Measurements from ENCODE around the gene DHX32.

The DHX32 gene

GRCh38 chr10:125816548-125816947 is 64.5 kb downstream of the DHX32 start:
- Histone ChIP-seq H3K4me2 (ENCODE audit: low read length) (no peak overlapping the region), H3K4me3 (ENCODE audit: low read length) (no peak overlapping the region), H3K36me3 (ENCODE audit: insufficient read depth, low read length) (peaks cover 27% of the 10 kb centered on the region), H3K27me3 (ENCODE audit: control insufficient read depth, insufficient read depth, low read length) (no peaks in the 10 kb centered on the region), H3K9ac (ENCODE audit: low read depth, low read length) (no peak overlapping the region), H3K9me3 (replicated peaks; ENCODE audit: low read length) (no peaks in the 10 kb centered on the region), H3K4me1 (ENCODE audit: control insufficient read depth, insufficient read depth, low read length) (no peaks in the 10 kb centered on the region)

DNA sequence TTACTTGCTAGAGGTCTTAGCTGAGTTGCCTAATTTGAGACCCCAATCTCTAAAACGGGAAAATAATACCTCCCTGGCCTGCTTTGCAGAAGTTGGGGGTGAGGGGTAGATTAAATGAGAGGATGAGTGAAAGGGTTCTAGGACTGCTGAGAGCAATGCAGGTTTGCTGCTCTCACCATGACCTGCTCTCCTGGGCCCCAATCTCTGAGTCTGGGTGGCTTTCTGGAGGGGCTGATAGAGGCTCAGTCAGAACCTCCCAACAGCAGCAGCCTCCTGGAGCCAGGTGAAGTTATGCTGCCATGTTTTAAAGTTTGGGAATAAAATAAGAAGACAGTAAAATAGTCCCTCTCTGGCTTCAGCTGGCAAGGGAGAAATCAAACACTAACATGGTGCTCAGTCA is 65.3 kb downstream of the DHX32 start:
- Histone ChIP-seq H3K4me3 (ENCODE audit: low read length) (no peak overlapping the region), H3K9me3 (replicated peaks; ENCODE audit: low read length) (no peaks in the 10 kb centered on the region), H3K4me1 (ENCODE audit: control insufficient read depth, insufficient read depth, low read length) (no peaks in the 10 kb centered on the region), H3K36me3 (ENCODE audit: insufficient read depth, low read length) (peaks cover 32% of the 10 kb centered on the region), H3K9ac (ENCODE audit: low read depth, low read length) (no peak overlapping the region), H3K27me3 (ENCODE audit: control insufficient read depth, insufficient read depth, low read length) (no peaks in the 10 kb centered on the region), H3K4me2 (ENCODE audit: low read length) (no peak overlapping the region)

DNA sequence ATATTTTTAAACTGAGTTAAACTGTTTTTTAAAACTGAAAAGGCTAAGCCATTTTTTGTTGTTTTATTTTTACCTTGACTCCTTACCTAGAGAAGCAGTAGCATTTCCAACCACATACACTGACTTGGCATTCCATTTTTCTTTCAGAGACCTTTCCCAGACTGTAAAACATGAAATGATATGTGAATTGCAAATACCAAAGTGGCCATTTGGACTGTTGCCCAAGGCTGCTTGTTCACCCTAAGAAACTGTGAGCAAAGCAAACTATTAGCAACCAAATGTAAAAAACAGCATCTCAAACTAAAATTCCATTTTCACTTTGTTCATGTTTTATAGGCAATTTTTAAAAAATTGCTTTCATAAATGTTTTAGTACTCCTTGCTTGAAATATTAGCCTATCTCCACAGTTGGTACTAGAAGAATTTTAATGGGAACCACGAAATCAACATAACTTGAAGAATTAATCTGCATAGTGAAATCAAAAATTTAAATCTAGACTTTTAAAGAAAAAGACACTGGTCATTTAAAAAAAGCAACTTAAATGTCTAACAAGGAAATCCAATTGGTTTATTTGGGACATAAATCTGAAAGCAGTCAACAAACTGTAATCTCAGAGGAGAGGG is 68.9 kb downstream of the DHX32 start:
- no peak overlapping the region for H3K4me2 ChIP-seq (ENCODE audit: low read length)
- H3K9me3 ChIP-seq (replicated peaks; ENCODE audit: low read length): no peaks in the 10 kb centered on the region
- H3K4me3 ChIP-seq (ENCODE audit: low read length): no peak overlapping the region
- H3K4me1 ChIP-seq (ENCODE audit: control insufficient read depth, insufficient read depth, low read length): no peaks in the 10 kb centered on the region
- no peak overlapping the region for H3K9ac ChIP-seq (ENCODE audit: low read depth, low read length)
- H3K27me3 ChIP-seq (ENCODE audit: control insufficient read depth, insufficient read depth, low read length): no peaks in the 10 kb centered on the region
- H3K36me3 ChIP-seq (ENCODE audit: insufficient read depth, low read length): peaks cover 55% of the 10 kb centered on the region

- no peak overlapping the region for H3K9ac ChIP-seq (ENCODE audit: low read depth, low read length)
- H3K36me3 ChIP-seq (ENCODE audit: insufficient read depth, low read length): peaks cover 61% of the 10 kb centered on the region
These were observed 69.8 kb downstream of the DHX32 start for GRCh38 chr10:125811251-125811650.

DNA sequence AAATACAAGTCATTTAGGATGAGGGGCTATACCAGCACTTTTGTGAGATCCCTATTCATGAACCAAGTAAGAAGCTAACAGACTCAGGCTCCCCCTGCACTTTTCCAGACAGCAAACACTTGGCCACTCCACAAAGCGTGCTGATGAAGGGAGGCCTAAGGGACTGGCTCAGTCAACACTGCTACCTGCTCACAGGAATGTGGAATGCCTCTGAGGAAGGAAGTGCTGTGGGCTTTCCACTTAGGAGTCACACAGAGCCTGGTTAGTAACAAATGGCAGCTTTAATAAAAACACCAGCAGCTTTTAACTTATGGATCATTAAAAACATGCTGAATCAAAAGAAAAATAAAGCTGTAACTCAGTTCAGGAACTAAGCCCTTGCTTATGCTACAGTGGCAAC is 73.0 kb downstream of the DHX32 start:
- H3K9me3 ChIP-seq (replicated peaks; ENCODE audit: low read length): no peaks in the 10 kb centered on the region
- H3K36me3 ChIP-seq (ENCODE audit: insufficient read depth, low read length): peaks cover 64% of the 10 kb centered on the region
- no peak overlapping the region for H3K4me2 ChIP-seq (ENCODE audit: low read length)
- H3K4me1 ChIP-seq (ENCODE audit: control insufficient read depth, insufficient read depth, low read length): no peaks in the 10 kb centered on the region
- H3K9ac ChIP-seq (ENCODE audit: low read depth, low read length): no peak overlapping the region
- no peaks in the 10 kb centered on the region for H3K27me3 ChIP-seq (ENCODE audit: control insufficient read depth, insufficient read depth, low read length)
- H3K4me3 ChIP-seq (ENCODE audit: low read length): no peak overlapping the region

More at GRCh38 chr10:125811251-125811650, 69.8 kb downstream of the DHX32 start:
- Histone ChIP-seq H3K27me3 (ENCODE audit: control insufficient read depth, insufficient read depth, low read length) (no peaks in the 10 kb centered on the region), H3K4me2 (ENCODE audit: low read length) (no peak overlapping the region), H3K4me1 (ENCODE audit: control insufficient read depth, insufficient read depth, low read length) (no peaks in the 10 kb centered on the region), H3K4me3 (ENCODE audit: low read length) (no peak overlapping the region), H3K9me3 (replicated peaks; ENCODE audit: low read length) (no peaks in the 10 kb centered on the region)

GRCh38 chr10:125802739-125803138 is 78.4 kb downstream of the DHX32 start:
- Histone ChIP-seq H3K9me3 (replicated peaks; ENCODE audit: low read length) (no peaks in the 10 kb centered on the region), H3K4me3 (ENCODE audit: low read length) (no peak overlapping the region), H3K27me3 (ENCODE audit: control insufficient read depth, insufficient read depth, low read length) (no peaks in the 10 kb centered on the region), H3K36me3 (ENCODE audit: insufficient read depth, low read length) (peaks cover 45% of the 10 kb centered on the region), H3K4me1 (ENCODE audit: control insufficient read depth, insufficient read depth, low read length) (no peaks in the 10 kb centered on the region), H3K9ac (ENCODE audit: low read depth, low read length) (no peak overlapping the region), H3K4me2 (ENCODE audit: low read length) (no peak overlapping the region)

GRCh38 chr10:125802131-125802530 is 79.0 kb downstream of the DHX32 start:
- no peak overlapping the region for H3K4me3 ChIP-seq (ENCODE audit: low read length)
- H3K9me3 ChIP-seq (replicated peaks; ENCODE audit: low read length): no peaks in the 10 kb centered on the region
- no peak overlapping the region for H3K9ac ChIP-seq (ENCODE audit: low read depth, low read length)
- no peak overlapping the region for H3K4me2 ChIP-seq (ENCODE audit: low read length)
- H3K4me1 ChIP-seq (ENCODE audit: control insufficient read depth, insufficient read depth, low read length): no peaks in the 10 kb centered on the region
- no peaks in the 10 kb centered on the region for H3K27me3 ChIP-seq (ENCODE audit: control insufficient read depth, insufficient read depth, low read length)
- peaks cover 47% of the 10 kb centered on the region for H3K36me3 ChIP-seq (ENCODE audit: insufficient read depth, low read length)

- Histone ChIP-seq H3K36me3 (ENCODE audit: insufficient read depth, low read length) (peaks cover 45% of the 10 kb centered on the region), H3K4me2 (ENCODE audit: low read length) (no peak overlapping the region), H3K4me1 (ENCODE audit: control insufficient read depth, insufficient read depth, low read length) (no peaks in the 10 kb centered on the region), H3K9me3 (replicated peaks; ENCODE audit: low read length) (no peaks in the 10 kb centered on the region), H3K27me3 (ENCODE audit: control insufficient read depth, insufficient read depth, low read length) (no peaks in the 10 kb centered on the region), H3K9ac (ENCODE audit: low read depth, low read length) (no peak overlapping the region), H3K4me3 (ENCODE audit: low read length) (no peak overlapping the region)
These were observed 79.5 kb downstream of the DHX32 start for GRCh38 chr10:125801574-125801973.

GRCh38 chr10:125799451-125800182 is 81.5 kb downstream of the DHX32 start:
- Histone ChIP-seq H3K9me3 (replicated peaks; ENCODE audit: low read length) (no peaks in the 10 kb centered on the region), H3K4me3 (ENCODE audit: low read length) (no peak overlapping the region), H3K4me2 (ENCODE audit: low read length) (no peak overlapping the region), H3K36me3 (ENCODE audit: insufficient read depth, low read length) (peaks cover 38% of the 10 kb centered on the region), H3K27me3 (ENCODE audit: control insufficient read depth, insufficient read depth, low read length) (no peaks in the 10 kb centered on the region), H3K4me1 (ENCODE audit: control insufficient read depth, insufficient read depth, low read length) (no peaks in the 10 kb centered on the region), H3K9ac (ENCODE audit: low read depth, low read length) (no peak overlapping the region)

- peaks cover 35% of the 10 kb centered on the region for H3K36me3 ChIP-seq (ENCODE audit: insufficient read depth, low read length)
These were observed 83.0 kb downstream of the DHX32 start for GRCh38 chr10:125797994-125798662.

DNA sequence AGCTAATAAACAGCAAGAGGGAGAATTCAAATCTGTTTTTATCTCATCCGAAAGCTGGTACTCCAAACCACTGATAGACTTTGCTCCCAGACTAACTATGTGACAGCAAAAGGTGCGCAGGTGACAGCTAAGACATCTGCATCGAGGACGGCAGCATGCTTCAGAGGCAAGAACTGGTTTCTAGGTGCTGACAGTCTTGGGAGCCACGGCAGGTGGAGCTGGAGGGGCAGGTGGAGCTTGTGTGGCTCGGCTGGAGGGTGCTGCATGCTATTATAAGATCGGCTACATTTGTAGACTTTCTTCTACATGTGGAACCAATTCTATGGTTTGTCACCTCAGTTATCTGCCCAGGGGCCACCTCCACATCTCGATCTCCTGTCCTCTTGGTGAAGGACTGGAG is 83.7 kb downstream of the DHX32 start:
- Histone ChIP-seq H3K9ac (ENCODE audit: low read depth, low read length) (no peak overlapping the region), H3K27me3 (ENCODE audit: control insufficient read depth, insufficient read depth, low read length) (no peaks in the 10 kb centered on the region), H3K4me2 (ENCODE audit: low read length) (no peak overlapping the region), H3K4me1 (ENCODE audit: control insufficient read depth, insufficient read depth, low read length) (no peaks in the 10 kb centered on the region), H3K36me3 (ENCODE audit: insufficient read depth, low read length) (peaks cover 40% of the 10 kb centered on the region), H3K9me3 (replicated peaks; ENCODE audit: low read length) (no peaks in the 10 kb centered on the region), H3K4me3 (ENCODE audit: low read length) (no peak overlapping the region)

More at GRCh38 chr10:125797994-125798662, 83.0 kb downstream of the DHX32 start:
- Histone ChIP-seq H3K4me1 (ENCODE audit: control insufficient read depth, insufficient read depth, low read length) (no peaks in the 10 kb centered on the region), H3K9ac (ENCODE audit: low read depth, low read length) (no peak overlapping the region), H3K9me3 (replicated peaks; ENCODE audit: low read length) (no peaks in the 10 kb centered on the region), H3K4me2 (ENCODE audit: low read length) (no peak overlapping the region), H3K4me3 (ENCODE audit: low read length) (no peak overlapping the region), H3K27me3 (ENCODE audit: control insufficient read depth, insufficient read depth, low read length) (no peaks in the 10 kb centered on the region)
